HEK293T (cell line): Measurements from ENCODE around the gene VDR.

ENCODE experiments used
- BHLHE40 ChIP-seq: fragments of 450-650 bp; IDR thresholded peaks from 2 replicates; pipeline ENCODE4 v1.6.1; 2016; ENCODE audit warnings: mild to moderate bottlenecking, moderate library complexity, borderline replicate concordance
- FOXK2 ChIP-seq: fragments of 450-650 bp; IDR thresholded peaks from 2 replicates; pipeline ENCODE4 v1.6.1; 2016; ENCODE audit warnings: mild to moderate bottlenecking
- FOXM1 ChIP-seq: fragments of 450-650 bp; IDR thresholded peaks from 2 replicates; pipeline ENCODE4 v1.6.1; 2017; ENCODE audit warnings: mild to moderate bottlenecking, borderline replicate concordance
- HDGF ChIP-seq: fragments of 450-650 bp; IDR thresholded peaks from 2 replicates; pipeline ENCODE4 v1.6.1; 2017; ENCODE audit warnings: antibody characterized with exemption, borderline replicate concordance
- NFRKB ChIP-seq: fragments of 450-650 bp; IDR thresholded peaks from 2 replicates; pipeline ENCODE4 v1.6.1; 2016; ENCODE audit warnings: mild to moderate bottlenecking, moderate library complexity
- SP1 ChIP-seq: fragments of 450-650 bp; IDR thresholded peaks from 2 replicates; pipeline ENCODE4 v1.6.1; 2017

GRCh38 chr12:47913081-47913480 lies 8.3 kb upstream of the VDR start:
- TF ChIP-seq BHLHE40 (no peak), FOXK2 (no peak), NFRKB (no peak), HDGF (no peak), SP1 (no peak), FOXM1 (no peak)
